ENCODE results near the gene EEF1AKMT4. TPM values are rescaled to one million over a fixed set of nuclear protein-coding genes. Genes with fewer than 3 reads are reported as not detected.

Gene EEF1AKMT4
- total and polyA plus RNA-seq, 8 donors = 0.73 to 18.5 (median 6.1) TPM; not detected in 1

- Histone ChIP-seq H3K9me3 (no peaks in the 10 kb centered on the region), H3K4me1 (peaks cover 9 to 15% (median 13%) of the 10 kb centered on the region in 4 donors), H3K27ac (no peak overlapping the region), H3K4me3 (no peak overlapping the region), H3K27me3 (peaks cover under 1 to 33% (median 17%) of the 10 kb centered on the region in 3 donors), H3K36me3 (peaks cover 0 to 16% (median 9%) of the 10 kb centered on the region in 4 donors)
- TF ChIP-seq POLR2AphosphoS5 (IDR thresholded peaks at IDR 0.05) = no peak
- no peak for TF ChIP-seq EP300 (IDR thresholded peaks at IDR 0.05)
- no peak for TF ChIP-seq POLR2A (IDR thresholded peaks at IDR 0.05)
- no peak for TF ChIP-seq CTCF (IDR thresholded peaks at IDR 0.05)
- DNase-seq = no peak
- intact Hi-C loops (cut with DNase I; ENCODE audit: low total_unique reads) = no loop called here
- WGBS, 5 donors = 96 to 99% (median 98%) methylated on average over 3 of the region's 3 CpGs
These were observed 6.0 kb downstream of the EEF1AKMT4 start for GRCh38 chr3:184255291-184256039.

GRCh38 chr3:184257083-184257915 lies 7.8 kb downstream of the EEF1AKMT4 start:
- DNase-seq = no peak
- H3K9me3 ChIP-seq = no peaks in the 10 kb centered on the region

GRCh38 chr3:184258926-184259325 lies 9.5 kb downstream of the EEF1AKMT4 start:
- peaks cover 9 to 67% (median 45%) of the 10 kb centered on the region in 3 donors for H3K27me3 ChIP-seq
- peaks cover 30 to 34% (median 32%) of the 10 kb centered on the region in 4 donors for H3K4me1 ChIP-seq
- H3K27ac ChIP-seq = no peak overlapping the region
- intact Hi-C loops (cut with DNase I; ENCODE audit: low total_unique reads) = no loop called here
- no peaks in the 10 kb centered on the region for H3K9me3 ChIP-seq
- no peak for DNase-seq
- H3K4me3 ChIP-seq = no peak overlapping the region
- WGBS, 5 donors = 86 to 90% (median 89%) methylated on average over 5 of the region's 5 CpGs
- H3K36me3 ChIP-seq = peaks cover 0 to 16% (median 9%) of the 10 kb centered on the region in 4 donors
- TF ChIP-seq POLR2A (IDR thresholded peaks at IDR 0.05) (no peak), EP300 (IDR thresholded peaks at IDR 0.05) (no peak), CTCF (IDR thresholded peaks at IDR 0.05) (no peak), POLR2AphosphoS5 (IDR thresholded peaks at IDR 0.05) (no peak)

More at GRCh38 chr3:184257083-184257915, 7.8 kb downstream of the EEF1AKMT4 start:
- no peak overlapping the region for H3K27ac ChIP-seq
- H3K4me1 ChIP-seq = peaks cover 24 to 28% (median 27%) of the 10 kb centered on the region in 4 donors
- H3K36me3 ChIP-seq = peaks cover 0 to 16% (median 9%) of the 10 kb centered on the region in 4 donors
- no peak for TF ChIP-seq CTCF (IDR thresholded peaks at IDR 0.05)
- no peak for TF ChIP-seq POLR2A (IDR thresholded peaks at IDR 0.05)
- TF ChIP-seq POLR2AphosphoS5 (IDR thresholded peaks at IDR 0.05) = no peak
- no peak for TF ChIP-seq EP300 (IDR thresholded peaks at IDR 0.05)
- intact Hi-C loops (cut with DNase I; ENCODE audit: low total_unique reads) = no loop called here
- H3K27me3 ChIP-seq = peaks cover 8 to 51% (median 33%) of the 10 kb centered on the region in 3 donors
- WGBS, 5 donors = 92 to 95% (median 95%) methylated on average over 23 of the region's 23 CpGs
- H3K4me3 ChIP-seq = no peak overlapping the region

GRCh38 chr3:184259396-184259877 lies 10.0 kb downstream of the EEF1AKMT4 start:
- WGBS, 5 donors = 18 to 28% (median 24%) methylated on average over 10 to 28 of the region's 28 CpGs
- intact Hi-C loops (cut with DNase I; ENCODE audit: low total_unique reads) = no loop called here
- Histone ChIP-seq H3K27me3 (peaks cover 9 to 72% (median 46%) of the 10 kb centered on the region in 3 donors), H3K36me3 (peaks cover 0 to 16% (median 9%) of the 10 kb centered on the region in 4 donors), H3K4me3 (peak overlapping the region in 3 of 4 donors; percentile 14 to 64 (median 63)), H3K9me3 (no peaks in the 10 kb centered on the region), H3K4me1 (peaks cover 30 to 34% (median 32%) of the 10 kb centered on the region in 4 donors), H3K27ac (no peak overlapping the region)
- no peak for DNase-seq
- no peak for TF ChIP-seq POLR2A (IDR thresholded peaks at IDR 0.05)
- TF ChIP-seq EP300 (IDR thresholded peaks at IDR 0.05) = no peak
- TF ChIP-seq POLR2AphosphoS5 (IDR thresholded peaks at IDR 0.05) = no peak
- no peak for TF ChIP-seq CTCF (IDR thresholded peaks at IDR 0.05)

Measured in stomach (tissue), 9 donors.